Epidermal melanocyte (primary cell): Measurements from ENCODE around the gene ZNF398.
A peak's percentile ranks its signal among the peaks of the same experiment; 100 is the strongest.
"Not testable (repeated sequence)": the region's sequence is repeated elsewhere in the genome, so short reads cannot be mapped to it uniquely, and the experiment has no call there.

Experiments used
- DNase-seq: peaks from one replicate; pipeline ENCODE4 v3.0.0; 2011; ENCODE audit warnings: low spot score; ENCODE audit not compliant: insufficient read length

Gene ZNF398

DNA sequence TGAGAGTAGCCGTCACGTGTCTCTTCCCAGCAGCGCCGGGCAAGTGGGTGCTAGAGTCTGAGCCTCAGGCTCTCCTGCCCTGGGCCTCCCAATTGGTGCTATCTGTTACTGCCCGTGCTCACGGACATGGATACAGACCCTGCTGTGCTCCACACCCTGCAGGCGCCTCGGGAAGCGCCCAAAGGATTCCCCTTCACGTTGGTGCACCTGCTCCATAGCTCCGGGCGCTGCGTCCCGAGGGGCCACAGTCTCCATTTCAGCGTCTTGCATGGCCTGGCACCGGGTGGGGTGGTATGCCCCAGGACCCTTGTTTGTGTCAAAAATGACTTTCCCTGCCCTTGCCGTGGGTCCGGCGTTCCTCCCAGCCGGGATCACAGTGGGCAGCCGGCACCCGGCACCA lies 78.4 kb downstream of the ZNF398 start:
- no peak for DNase-seq

DNA sequence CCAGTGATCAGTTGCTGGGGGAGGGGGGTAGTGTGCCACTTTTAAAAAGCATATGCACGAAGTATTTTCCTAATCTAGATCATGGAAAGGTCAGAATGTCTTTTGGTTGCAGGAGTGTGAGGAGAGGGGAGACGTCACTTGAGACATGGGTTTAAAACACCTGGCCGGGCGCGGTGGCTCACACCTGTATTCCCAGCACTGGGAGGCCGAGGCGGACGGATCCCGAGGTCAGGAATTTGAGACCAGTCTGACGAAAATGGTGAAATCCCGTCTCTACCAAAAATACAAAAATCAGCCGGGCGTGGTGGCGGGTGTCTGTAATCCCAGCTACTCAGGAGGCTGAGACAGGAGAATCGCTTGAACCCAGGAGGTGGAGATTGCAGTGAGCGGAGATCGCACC lies 79.1 kb downstream of the ZNF398 start:
- not testable (repeated sequence) for DNase-seq

DNA sequence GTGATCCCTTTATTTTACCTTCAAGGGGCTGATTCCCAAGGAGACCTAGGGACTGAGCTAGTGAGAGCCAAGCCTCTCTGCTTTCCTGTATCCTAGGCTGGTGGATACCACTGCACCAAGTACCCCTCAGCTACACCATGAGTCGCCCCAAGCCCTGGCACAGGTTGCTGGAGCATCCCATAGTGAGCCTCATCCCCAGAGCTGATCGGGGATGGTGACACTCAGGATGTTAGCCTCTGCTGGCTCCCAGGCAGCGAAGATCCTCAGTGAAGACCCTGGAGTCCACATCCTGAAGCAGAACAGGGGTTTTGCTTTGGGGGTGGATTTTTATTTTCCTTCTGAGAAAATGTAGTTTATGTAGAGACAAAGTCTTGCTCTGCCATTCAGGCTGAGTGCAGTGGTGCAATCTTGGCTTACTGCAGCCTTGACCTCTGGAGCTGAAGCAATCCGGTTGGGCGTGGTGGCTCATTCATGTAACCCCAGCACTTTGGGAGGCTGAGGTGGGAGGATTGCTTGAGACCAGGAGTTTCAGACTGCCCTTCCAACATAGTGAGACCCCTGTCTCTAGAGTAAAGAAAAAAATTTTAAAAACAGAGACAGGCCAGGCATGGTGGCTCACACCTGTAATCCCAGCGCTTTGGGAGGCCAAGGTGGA lies 79.7 kb downstream of the ZNF398 start:
- peak; percentile 10 for DNase-seq

DNA sequence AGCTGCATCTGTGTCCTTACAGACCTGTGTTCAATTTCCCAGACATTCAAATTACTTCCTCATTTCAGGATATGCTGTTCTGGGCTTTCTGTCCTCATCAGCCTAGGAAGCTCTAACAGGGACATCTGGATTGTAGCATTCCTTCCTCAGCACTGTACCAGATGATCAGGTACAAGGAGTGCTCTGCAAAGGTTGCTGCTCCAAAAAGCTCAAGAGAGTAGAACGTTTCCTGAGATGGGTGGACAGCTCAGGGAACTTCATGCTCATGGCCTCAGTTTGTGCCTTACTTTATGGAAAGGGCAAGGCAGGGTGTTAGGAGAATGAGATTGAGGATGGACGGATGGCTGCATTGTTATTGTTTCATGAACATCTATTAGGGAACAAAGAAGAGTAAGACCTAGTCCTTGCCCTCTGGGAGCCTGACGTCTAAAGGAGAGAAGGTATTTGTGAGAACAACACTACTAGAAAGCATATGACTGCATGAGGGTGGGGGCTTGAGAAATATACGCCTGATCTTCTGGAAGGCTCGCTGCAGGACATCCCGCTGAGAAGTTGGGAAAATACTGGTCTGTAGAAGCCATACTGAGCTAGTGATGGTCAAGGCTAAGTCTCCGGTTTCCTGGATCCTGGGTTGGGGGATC lies 81.7 kb downstream of the ZNF398 start:
- peak; percentile 16 for DNase-seq

DNA sequence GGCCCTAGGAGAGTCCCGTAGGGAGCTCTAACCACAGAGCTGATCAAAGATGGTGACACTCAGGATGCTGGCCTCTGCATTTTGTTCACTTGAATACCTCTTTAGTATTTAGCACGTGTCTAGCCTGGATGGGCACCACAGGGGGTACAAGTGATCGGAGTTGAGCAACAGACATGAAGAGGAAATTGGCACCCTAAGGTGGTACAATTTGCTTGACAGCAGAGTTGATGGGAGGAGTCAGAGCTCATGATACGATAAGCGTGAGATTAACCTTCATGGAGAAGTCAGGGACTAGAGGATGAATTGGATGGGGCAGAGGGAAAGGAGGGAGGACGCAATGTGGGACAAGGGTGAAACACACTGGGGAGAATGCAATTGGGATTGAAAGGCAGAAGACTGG lies 82.3 kb downstream of the ZNF398 start:
- DNase-seq, result peak; percentile 15

DNA sequence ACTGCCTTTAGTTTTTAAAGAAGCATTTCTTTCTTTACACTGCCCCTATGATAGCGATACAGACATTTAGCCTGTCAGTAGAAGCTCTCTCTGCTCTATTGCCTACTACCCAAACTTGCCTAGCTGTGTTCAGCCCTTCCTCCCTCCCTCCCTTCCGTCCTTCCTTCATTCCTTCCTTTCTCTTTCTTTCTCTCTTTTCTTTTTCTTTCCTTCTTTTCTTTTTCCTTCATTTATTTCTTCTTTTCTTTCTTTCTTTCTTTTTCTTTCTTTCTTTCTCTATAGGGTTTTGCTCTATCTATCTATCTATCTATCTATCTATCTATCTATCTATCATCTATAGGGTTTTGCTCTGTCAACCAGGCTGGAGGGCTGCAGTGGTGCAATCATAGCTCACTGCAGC lies 85.1 kb downstream of the ZNF398 start:
- no peak for DNase-seq
